GM18868 (cell line): ENCODE results near the gene NOSIP.
"Not testable (repeated sequence)": the region's sequence is repeated elsewhere in the genome, so short reads cannot be mapped to it uniquely, and the experiment has no call there.

Experiments
- ATAC-seq: cut with Tn5 transposase; IDR thresholded peaks from one replicate; pipeline ENCODE4 v1.9.1; 2021; ENCODE audit warnings: mild to moderate bottlenecking, moderate library complexity; ENCODE audit not compliant: unreplicated experiment

The NOSIP gene, protein sequence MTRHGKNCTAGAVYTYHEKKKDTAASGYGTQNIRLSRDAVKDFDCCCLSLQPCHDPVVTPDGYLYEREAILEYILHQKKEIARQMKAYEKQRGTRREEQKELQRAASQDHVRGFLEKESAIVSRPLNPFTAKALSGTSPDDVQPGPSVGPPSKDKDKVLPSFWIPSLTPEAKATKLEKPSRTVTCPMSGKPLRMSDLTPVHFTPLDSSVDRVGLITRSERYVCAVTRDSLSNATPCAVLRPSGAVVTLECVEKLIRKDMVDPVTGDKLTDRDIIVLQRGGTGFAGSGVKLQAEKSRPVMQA

DNA sequence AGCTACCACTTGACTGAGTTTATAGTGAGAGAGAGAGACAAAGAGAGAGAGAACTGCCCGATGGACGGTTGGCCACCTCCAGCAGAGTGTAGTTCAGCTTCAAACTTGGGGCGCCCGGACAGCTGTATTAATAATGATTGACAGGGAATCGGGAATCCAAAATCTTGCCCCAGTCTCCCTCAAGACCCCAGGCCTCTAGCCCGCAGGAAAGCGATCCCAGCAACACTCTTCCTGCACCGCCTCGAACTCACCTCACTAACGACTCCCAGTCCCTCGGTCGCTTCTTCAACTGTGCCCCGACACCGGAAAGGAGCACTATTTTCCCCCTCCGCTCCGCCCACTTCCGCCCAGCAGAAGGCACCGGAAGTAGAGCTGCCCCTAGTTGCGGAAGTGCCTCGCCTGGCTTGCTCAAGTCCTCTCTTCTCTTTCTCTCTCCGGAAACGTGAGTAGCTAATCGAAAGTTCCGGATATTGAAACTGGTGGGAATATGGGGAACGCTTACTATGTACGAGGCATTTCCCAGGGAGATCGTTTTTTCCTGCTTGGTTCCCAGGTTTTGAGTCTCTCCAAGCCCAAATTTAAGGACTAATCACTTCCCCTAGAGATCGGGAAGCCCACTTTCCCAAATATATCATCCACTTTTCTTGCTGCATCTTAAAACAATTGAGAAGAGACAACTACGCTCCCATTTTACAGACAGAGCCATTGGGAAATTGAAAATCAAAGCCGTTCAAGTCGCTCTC is at the start of gene NOSIP:
Gene NOSIP, minus strand, starts transcription at position 293 of the 743 bp plus-strand sequence. CDS start 19,865 bp downstream, outside the sequence.
- ATAC-seq: peak; percentile 67

GRCh38 chr19:49629659-49630058 is 49.3 kb upstream of the NOSIP start:
- no peak for ATAC-seq

DNA sequence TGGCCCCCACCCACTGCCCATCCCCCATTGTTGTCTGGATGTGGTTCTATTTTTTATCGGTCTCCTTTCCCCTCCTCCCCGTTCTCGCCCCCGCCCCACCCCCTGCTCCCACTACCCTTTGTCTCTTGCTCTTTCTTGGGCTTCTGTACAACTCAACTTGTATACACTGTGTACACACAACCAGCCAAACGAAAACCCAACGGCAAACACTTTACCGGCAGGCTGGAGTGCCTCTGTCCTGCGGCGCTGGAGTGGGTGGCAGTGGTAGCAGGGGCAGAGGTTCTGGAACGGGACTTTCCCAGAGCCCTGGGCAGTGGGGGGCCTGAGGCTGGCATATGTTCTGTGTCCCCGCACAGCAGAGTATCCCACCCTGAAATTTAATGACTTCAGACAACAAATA is 45.9 kb upstream of the NOSIP start:
- no peak for ATAC-seq

GRCh38 chr19:49624967-49625910 is 44.9 kb upstream of the NOSIP start:
- ATAC-seq: no peak

DNA sequence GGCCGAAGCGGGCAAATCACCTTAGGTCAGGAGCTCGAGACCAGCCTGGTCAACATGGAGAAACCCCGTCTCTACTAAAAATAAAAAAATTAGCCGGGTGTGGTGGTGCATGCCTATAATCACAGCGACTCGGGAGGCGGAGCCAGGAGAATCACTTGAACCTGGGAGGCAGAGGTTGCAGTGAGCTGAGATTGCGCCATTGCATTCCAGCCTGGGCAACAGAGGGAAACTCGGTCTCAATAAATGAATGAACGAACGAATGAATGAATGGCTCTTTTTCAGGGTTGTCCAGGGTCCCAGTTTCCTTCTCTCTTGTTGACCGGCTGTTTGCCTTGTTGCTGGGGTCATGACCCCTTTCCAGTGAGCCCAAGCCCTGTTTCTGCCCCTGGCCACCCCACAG is 37.5 kb upstream of the NOSIP start:
- ATAC-seq: not testable (repeated sequence)

DNA sequence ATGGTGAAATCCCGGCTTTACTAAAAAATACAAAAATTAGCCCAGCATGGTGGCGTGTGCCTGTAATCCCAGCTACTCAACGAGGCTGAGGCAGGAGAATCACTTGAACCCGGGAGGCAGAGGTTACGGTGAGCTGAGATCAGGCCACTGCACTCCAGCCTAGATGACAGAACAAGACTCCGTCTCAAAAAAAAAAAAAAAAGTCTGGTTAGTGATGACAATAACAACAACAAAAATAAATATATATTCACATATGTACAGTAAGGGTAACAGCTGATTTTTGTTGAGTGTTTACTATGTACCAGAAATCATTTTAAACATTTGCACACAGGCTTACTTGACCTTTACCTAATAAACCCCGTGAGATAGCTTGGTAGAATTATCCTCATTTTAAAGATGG is 36.6 kb upstream of the NOSIP start:
- no peak for ATAC-seq

- no peak for ATAC-seq
Measured at GRCh38 chr19:49616532-49616931, 36.2 kb upstream of the NOSIP start.

GRCh38 chr19:49615861-49616260 is 35.5 kb upstream of the NOSIP start:
- no peak for ATAC-seq

- no peak for ATAC-seq
Measured at GRCh38 chr19:49614096-49614833, 33.9 kb upstream of the NOSIP start.

- no peak for ATAC-seq
Measured at GRCh38 chr19:49613374-49613773, 33.0 kb upstream of the NOSIP start.

GRCh38 chr19:49609499-49610092 is 29.2 kb upstream of the NOSIP start:
- ATAC-seq: no peak

DNA sequence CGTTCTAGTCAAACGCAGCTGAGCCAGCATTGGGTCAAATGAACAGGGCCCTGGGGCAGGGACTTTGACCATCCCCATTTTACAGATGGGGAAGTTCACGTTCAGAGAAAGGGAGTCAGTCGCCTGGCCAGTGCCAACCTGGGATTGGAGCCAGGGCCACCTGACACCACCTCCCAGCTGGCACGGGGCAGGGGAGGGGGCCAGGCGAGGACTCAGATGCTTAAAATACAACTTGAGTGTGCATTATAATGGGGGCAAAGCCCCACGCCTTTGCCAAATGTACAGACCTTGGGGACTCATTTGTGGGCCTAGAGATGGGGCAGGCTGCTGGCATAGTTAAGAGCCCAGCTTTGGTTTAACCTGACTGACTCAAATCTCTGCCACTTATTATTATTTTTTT is 25.2 kb upstream of the NOSIP start:
- ATAC-seq: no peak

DNA sequence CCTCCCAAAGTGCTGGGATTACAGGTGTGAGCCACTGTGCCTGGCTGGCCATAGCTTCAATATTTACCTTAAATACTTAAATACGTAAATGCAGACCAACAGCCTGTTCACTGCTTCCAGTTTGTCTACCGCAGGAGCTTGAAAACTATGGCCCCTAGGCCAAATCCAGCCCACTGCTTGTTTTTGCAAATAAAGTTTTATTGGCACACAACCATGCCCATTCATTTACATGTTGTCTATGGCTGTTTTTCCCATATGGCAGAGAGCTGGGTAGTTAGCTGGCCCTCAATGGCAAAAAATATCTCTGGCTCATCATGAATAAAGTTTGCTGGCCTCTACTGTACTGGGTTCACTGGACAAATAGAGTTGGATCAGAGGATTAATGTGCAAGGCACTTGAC is 22.4 kb upstream of the NOSIP start:
- no peak for ATAC-seq

DNA sequence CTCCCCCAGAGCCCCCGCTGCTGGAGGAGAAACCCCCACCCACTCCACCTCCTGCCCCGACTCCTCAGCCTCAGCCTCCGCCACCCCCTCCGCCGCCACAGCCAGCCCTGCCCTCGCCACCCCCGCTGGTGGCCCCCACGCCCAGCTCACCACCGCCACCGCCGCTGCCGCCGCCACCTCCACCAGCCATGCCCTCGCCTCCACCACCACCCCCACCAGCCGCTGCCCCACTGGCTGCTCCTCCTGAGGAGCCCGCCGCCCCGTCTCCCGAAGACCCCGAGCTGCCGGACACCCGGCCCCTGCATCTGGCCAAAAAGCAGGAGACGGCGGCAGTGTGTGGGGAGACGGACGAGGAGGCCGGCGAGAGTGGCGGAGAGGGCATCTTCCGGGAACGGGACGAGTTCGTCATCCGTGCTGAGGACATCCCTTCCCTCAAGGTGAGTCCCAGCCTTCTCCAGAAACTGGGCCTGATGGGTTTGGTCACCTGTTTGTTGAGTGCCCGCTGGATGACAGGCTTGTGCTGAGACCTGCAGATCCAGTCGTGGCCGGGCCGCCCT is 21.2 kb upstream of the NOSIP start:
- no peak for ATAC-seq

- ATAC-seq: no peak
Measured at GRCh38 chr19:49599378-49600295, 19.3 kb upstream of the NOSIP start.

DNA sequence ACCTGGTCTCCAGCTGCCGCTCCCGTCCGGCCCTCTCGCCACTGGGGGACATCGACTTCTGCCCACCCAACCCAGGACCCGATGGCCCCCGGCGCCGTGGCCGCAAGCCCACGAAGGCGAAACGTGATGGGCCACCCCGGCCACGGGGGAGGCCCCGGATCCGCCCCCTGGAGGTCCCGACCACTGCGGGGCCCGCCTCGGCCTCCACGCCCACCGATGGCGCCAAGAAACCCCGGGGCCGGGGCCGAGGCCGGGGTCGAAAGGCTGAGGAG is 17.3 kb upstream of the NOSIP start:
- no peak for ATAC-seq

DNA sequence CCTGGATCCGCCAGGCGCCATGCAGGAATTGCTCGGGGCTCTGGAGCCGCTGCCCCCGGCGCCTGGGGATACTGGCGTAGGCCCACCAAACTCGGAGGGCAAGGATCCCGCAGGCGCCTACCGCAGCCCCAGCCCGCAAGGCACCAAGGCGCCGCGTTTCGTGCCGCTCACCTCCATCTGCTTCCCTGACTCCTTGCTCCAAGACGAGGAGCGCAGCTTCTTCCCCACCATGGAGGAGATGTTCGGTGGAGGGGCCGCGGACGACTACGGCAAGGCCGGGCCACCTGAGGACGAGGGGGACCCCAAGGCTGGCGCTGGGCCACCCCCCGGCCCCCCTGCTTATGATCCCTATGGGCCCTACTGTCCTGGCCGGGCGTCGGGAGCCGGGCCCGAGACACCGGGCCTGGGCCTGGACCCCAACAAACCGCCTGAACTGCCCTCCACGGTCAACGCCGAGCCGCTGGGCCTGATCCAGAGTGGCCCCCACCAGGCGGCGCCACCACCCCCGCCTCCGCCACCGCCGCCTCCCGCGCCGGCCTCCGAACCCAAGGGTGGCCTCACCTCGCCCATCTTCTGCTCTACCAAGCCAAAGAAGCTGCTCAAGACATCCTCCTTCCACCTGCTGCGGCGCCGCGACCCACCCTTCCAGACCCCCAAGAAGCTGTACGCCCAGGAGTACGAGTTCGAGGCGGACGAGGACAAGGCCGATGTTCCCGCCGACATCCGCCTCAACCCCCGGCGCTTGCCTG is 16.8 kb upstream of the NOSIP start:
- ATAC-seq: no peak

GRCh38 chr19:49596407-49596806 is 16.1 kb upstream of the NOSIP start:
- ATAC-seq: no peak
